Measurements from ENCODE around the gene GNA15.
"Not testable (repeated sequence)": the region's sequence is repeated elsewhere in the genome, so short reads cannot be mapped to it uniquely, and the experiment has no call there.

GNA15 gene

GRCh38 chr19:3176715-3177501 lies 41.1 kb downstream of the GNA15 start:
- DNase-seq: peak; percentile 70

- peak; percentile 77 for DNase-seq
These were observed 42.6 kb downstream of the GNA15 start, which contains the start of gene S1PR4 for GRCh38 chr19:3178377-3178972. Gene S1PR4, plus strand, starts transcription at chr19:3178769. Its CDS starts 24 bp downstream, at chr19:3178793.

- no peak for DNase-seq
These were observed 43.3 kb downstream of the GNA15 start for GRCh38 chr19:3178973-3179738.

GRCh38 chr19:3179739-3180293 lies 44.0 kb downstream of the GNA15 start:
- peak; percentile 27 for DNase-seq

GRCh38 chr19:3183721-3184641 lies 48.1 kb downstream of the GNA15 start:
- DNase-seq: no peak

GRCh38 chr19:3184847-3185460 lies 49.1 kb downstream of the GNA15 start:
- no peak for DNase-seq

GRCh38 chr19:3185461-3186159 lies 49.8 kb downstream of the GNA15 start, which contains the start of gene NCLN:
Gene NCLN, plus strand, starts transcription at chr19:3185930. Its CDS starts 101 bp downstream, at chr19:3186031.
- DNase-seq: peak; percentile 91

GRCh38 chr19:3186160-3186688 lies 50.4 kb downstream of the GNA15 start:
- no peak for DNase-seq

GRCh38 chr19:3186891-3187661 lies 51.2 kb downstream of the GNA15 start:
- no peak for DNase-seq

GRCh38 chr19:3187662-3188511 lies 52.1 kb downstream of the GNA15 start:
- no peak for DNase-seq

- no peak for DNase-seq
These were observed 53.1 kb downstream of the GNA15 start for GRCh38 chr19:3188627-3189596.

- DNase-seq: no peak
These were observed 54.1 kb downstream of the GNA15 start for GRCh38 chr19:3189702-3190469.

GRCh38 chr19:3190470-3190770 lies 54.6 kb downstream of the GNA15 start:
- DNase-seq: no peak

GRCh38 chr19:3190921-3191805 lies 55.3 kb downstream of the GNA15 start:
- no peak for DNase-seq

- not testable (repeated sequence) for DNase-seq
These were observed 55.9 kb downstream of the GNA15 start for GRCh38 chr19:3191806-3192104.

GRCh38 chr19:3192228-3192635 lies 56.4 kb downstream of the GNA15 start:
- no peak for DNase-seq

All from CD4-positive, alpha-beta T cell treated with Interferon gamma for 1 hour (primary cell).